IPS DF 6.9 (cell line): ENCODE measurements around the gene IL17RB.

Experiments used
- DNase-seq: peaks from one replicate; pipeline ENCODE4 v3.0.0-alpha.2; 2013; ENCODE audit warnings: low read depth, low spot score
- H3K27ac ChIP-seq: one replicate; pipeline ENCODE4 v1.5.1; 2013; ENCODE audit warnings: low read length, control low read depth
- H3K27me3 ChIP-seq: 2 replicates; pipeline ENCODE4 v1.6.1; 2013; ENCODE audit warnings: mild to moderate bottlenecking, low read length; ENCODE audit not compliant: control insufficient read depth, insufficient read depth
- H3K36me3 ChIP-seq: 2 replicates; pipeline ENCODE4 v1.6.1; 2013; ENCODE audit warnings: low read length; ENCODE audit not compliant: control insufficient read depth, insufficient read depth
- H3K4me1 ChIP-seq: 2 replicates; pipeline ENCODE4 v1.6.1; 2013; ENCODE audit warnings: low read length; ENCODE audit not compliant: control insufficient read depth, insufficient read depth
- H3K4me3 ChIP-seq: 2 replicates; pipeline ENCODE4 v1.5.1; 2013; ENCODE audit warnings: mild to moderate bottlenecking, low read length
- H3K9me3 ChIP-seq: 2 replicates; pipeline ENCODE4 v1.6.1; 2013; ENCODE audit warnings: low read length, inconsistent platforms; ENCODE audit not compliant: control insufficient read depth, insufficient read depth
- WGBS: extraction: QIAGEN DNeasy Blood & Tissue Kit; methylation state at CpG from one replicate; pipeline ENCODE4 v1.1.7; 2013; ENCODE audit warnings: mixed read lengths, missing lambda C conversion rate; ENCODE audit not compliant: insufficient read length, insufficient coverage; 5-methylcytosine and 5-hydroxymethylcytosine counted together

IL17RB gene

DNA sequence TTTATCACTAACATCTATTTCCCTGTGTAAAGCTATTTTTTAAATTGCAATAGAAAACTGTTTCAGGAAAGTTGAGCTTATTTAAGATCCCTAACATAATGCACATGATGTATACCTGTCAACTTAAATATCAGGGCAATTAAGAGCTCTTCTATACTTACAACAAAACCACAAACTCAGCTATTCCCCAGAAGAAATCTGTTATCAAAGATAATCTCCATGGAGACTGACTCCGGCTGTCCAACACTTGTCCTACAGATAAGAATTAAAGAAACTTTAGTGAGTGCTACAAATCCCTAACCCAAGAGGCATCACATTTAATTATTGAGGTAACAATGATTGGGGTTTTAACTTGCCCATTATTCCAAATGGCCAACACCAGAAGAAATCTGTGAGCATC is 41.9 kb downstream of the IL17RB start:
- Histone ChIP-seq H3K9me3 (no peaks in the 10 kb centered on the region), H3K4me3 (no peak overlapping the region), H3K4me1 (no peaks in the 10 kb centered on the region), H3K27me3 (no peaks in the 10 kb centered on the region), H3K27ac (no peak overlapping the region), H3K36me3 (no peaks in the 10 kb centered on the region; the same call in 1 of the 2 replicates)
- no peak for DNase-seq
- no CpG with 5 or more reads among the region's 1 CpG for WGBS

DNA sequence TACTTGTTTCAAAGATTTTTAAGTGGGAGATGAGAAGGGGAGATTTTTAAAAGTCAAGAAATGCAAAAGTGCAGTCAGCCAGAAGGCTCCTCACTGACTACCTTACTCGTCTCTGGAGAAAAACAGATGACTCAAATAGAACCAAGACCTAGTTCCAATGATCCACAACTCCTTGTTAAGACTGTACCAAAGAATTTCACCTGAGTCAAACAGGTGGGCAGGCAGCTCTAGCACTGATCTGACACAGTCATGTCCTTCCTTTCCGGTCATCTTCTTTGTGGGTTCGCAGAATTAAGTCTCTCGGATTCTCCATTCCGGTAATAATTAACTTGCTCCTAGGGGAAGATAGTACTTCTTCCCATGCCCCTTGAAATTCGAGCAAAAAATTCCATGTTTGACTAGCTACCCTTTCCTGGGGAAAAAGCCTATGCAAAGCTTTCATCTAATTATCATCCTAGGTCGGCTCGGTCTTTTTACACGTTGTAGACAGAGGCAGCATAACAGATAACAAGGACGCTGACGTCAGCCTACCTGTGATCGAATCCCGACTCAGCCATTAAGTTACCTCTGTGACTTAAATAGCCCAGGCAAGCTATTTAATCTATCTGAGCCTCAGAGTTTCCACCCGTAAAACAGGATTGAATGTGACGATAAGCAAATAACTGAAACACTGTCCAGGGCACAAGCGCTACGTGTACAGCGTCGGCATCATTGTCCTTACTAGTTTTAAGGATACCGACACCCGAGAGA is 44.5 kb downstream of the IL17RB start:
- no peaks in the 10 kb centered on the region; the same call in 1 of the 2 replicates for H3K36me3 ChIP-seq
- WGBS: no CpG with 5 or more reads among the region's 21 CpGs
- peak overlapping the region; percentile 95 for H3K4me3 ChIP-seq
- H3K4me1 ChIP-seq: no peaks in the 10 kb centered on the region
- DNase-seq: no peak
- H3K27me3 ChIP-seq: no peaks in the 10 kb centered on the region
- no peak overlapping the region for H3K27ac ChIP-seq
- H3K9me3 ChIP-seq: no peaks in the 10 kb centered on the region

DNA sequence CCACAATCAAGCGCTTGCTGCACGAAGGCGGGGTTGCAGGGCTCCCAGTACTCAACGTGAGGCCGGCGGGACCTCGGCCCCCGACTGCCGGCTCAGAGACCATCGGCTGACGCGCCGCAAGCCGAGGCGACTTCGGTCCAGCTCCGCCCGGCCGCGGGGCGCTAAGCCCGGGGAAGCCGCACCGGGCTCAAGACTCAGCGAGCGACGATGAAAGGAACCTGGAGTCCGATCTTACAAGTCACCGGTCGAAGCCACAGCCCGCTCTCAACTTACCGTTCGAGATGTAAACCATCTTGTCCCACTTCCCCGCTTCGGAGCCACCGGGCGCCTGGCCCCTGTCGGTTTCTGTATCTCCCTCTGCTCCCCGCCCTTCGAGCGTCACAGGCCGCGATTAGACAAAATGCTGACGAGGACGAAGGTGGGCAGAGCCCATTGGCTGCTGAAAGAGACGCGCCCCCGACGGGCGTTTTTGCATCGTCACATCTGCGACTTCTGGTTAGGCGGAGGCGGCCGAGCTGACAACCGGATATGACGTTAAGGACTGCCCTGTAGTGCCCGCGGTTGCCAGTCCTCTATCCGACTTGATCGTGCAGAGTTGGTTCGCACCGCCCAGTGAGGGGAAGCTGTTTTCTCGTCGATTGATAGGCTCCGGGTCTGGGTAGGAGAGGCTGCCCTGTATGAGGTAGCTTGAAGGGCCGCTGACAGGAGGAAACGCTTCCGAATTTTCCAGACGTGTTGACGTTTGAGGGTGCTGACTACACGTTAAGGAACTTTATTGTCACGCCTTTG is 45.3 kb downstream of the IL17RB start, which contains the start of gene SELENOK:
TSS of gene SELENOK (minus strand) at position 363 of the 789 bp plus-strand sequence.
- H3K4me1 ChIP-seq: no peaks in the 10 kb centered on the region
- WGBS: no CpG with 5 or more reads among the region's 73 CpGs
- peak within 1 kb of the TSS; percentile 95 for H3K4me3 ChIP-seq
- H3K36me3 ChIP-seq: no peaks in the 10 kb centered on the region; the same call in 1 of the 2 replicates
- H3K27me3 ChIP-seq: no peaks in the 10 kb centered on the region
- H3K9me3 ChIP-seq: no peaks in the 10 kb centered on the region
- DNase-seq: peak; percentile 97
- H3K27ac ChIP-seq: no peak within 1 kb of the TSS

DNA sequence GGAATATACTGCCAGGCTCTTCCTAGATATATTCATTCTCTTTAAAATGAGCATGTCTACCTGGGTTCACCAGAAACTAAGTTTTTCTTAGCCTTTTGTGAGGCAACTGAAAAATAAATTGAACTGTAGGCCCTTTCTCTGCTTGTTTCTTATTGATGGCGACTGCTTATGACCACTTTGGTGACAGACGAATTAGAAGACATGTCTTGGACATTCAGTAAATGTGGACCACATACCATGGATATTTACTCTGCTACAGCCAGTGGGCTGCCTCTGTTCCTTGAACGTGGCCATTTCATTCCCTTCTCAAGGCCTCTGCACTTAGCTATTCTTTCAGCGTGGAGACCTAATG is 45.9 kb downstream of the IL17RB start:
- Histone ChIP-seq H3K4me3 (peak overlapping the region; percentile 31; the same call in 1 of the 2 replicates), H3K27ac (no peak overlapping the region), H3K27me3 (no peaks in the 10 kb centered on the region), H3K9me3 (no peaks in the 10 kb centered on the region), H3K36me3 (no peaks in the 10 kb centered on the region), H3K4me1 (no peaks in the 10 kb centered on the region)
- DNase-seq: no peak
- WGBS: no CpG with 5 or more reads among the region's 4 CpGs

DNA sequence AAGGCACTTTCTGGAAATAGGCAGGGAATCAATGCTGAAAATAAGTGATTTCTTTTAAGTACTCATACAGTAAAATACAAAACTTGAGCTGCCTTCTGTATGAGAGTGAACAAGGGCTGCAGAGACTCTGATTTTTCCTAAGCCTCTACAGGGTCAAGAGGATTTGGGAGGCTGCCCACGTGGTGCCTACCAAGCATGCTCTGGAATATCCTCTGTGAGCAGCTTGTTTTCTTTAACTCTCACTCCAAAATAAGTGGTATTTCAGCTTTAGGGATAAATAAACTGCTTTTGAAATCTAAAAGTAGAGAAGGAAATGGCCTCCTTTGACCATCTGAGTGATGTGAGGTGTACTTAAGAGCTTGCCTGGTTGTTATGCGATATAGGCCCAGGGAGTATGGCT is 53.4 kb downstream of the IL17RB start:
- no peaks in the 10 kb centered on the region for H3K9me3 ChIP-seq
- DNase-seq: no peak

DNA sequence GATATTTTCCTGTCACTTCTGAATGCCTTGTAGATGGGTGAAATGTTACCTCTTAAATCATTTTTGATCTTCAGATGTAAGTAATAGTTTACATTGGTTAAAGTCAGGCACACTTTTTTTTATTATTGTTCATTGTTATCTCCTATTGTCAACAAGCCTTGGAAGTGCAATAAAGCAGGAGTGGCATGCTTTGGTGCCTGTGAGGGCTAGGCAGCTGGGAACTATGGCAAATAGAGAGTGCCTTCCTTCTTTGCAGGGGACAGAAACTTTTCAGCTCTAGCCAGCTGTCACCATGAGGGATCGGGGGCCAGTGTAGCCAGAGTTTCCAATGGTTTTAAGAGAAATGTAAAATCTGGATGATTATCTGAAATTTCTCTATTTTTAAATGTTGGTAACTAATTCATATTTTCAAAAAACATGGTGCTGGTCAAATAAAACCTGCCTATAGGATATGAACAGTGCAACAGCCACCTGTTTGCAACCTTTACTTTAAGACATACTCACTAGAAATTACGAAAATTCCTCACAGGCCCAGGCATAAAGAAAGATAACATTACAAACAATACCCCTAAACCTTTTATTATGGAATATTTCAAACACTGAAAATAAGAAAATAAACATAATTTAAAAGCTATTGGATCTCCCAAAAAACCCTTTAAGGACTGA is 54.4 kb downstream of the IL17RB start:
- H3K27ac ChIP-seq: no peak overlapping the region
- no peaks in the 10 kb centered on the region for H3K27me3 ChIP-seq
- no peaks in the 10 kb centered on the region for H3K9me3 ChIP-seq
- no CpG with 5 or more reads among the region's 2 CpGs for WGBS
- DNase-seq: no peak
- no peak overlapping the region for H3K4me3 ChIP-seq
- no peaks in the 10 kb centered on the region for H3K36me3 ChIP-seq
- H3K4me1 ChIP-seq: no peaks in the 10 kb centered on the region

More for the DNA sequence above, 53.4 kb downstream of the IL17RB start:
- Histone ChIP-seq H3K4me3 (no peak overlapping the region), H3K4me1 (no peaks in the 10 kb centered on the region), H3K27me3 (no peaks in the 10 kb centered on the region), H3K36me3 (no peaks in the 10 kb centered on the region), H3K27ac (no peak overlapping the region)
- WGBS: no CpG with 5 or more reads among the region's 2 CpGs

DNA sequence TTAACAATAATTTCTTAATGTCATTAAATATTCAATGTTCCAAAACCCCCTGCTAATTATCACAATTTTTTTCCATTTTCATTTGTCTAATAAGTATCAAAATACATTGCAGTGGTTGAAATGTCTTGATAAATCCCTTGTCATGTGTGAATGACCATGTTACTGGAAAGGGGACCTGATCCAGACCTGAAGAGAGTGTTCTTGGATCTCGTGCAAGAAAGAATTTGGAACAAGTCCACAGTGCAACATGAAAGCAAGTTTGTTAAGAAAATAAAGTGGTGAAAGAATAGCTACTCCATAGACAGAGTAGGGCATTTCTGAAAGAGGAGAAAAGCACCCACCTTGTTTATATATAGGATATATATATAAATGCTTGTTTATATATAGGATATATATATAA is 55.7 kb downstream of the IL17RB start:
- no peak for DNase-seq
- H3K36me3 ChIP-seq: no peaks in the 10 kb centered on the region
- H3K9me3 ChIP-seq: no peaks in the 10 kb centered on the region
- no peaks in the 10 kb centered on the region for H3K27me3 ChIP-seq
- H3K4me3 ChIP-seq: no peak overlapping the region
- no peak overlapping the region for H3K27ac ChIP-seq
- no CpG with 5 or more reads among the region's 1 CpG for WGBS
- H3K4me1 ChIP-seq: no peaks in the 10 kb centered on the region

DNA sequence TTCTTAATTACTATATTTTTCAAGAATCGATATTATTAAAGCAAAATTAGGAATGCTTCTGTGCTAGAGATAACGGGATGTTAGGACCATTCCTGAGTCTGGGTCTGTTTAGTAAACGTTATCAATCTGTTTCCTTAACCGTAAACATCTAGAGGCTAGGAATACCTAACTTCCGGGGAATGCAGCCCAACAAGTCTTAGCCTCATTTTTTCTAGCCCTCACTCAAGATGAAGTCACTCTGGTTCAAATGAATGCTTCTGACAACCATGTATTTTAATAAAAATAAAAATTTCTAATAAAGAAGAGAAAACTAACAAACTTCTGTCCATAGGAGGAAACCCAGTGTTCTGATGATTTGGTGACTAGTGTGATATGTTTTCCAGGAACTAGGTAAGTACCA is 56.3 kb downstream of the IL17RB start:
- Histone ChIP-seq H3K4me3 (no peak overlapping the region), H3K4me1 (no peaks in the 10 kb centered on the region), H3K9me3 (no peaks in the 10 kb centered on the region), H3K36me3 (no peaks in the 10 kb centered on the region), H3K27ac (no peak overlapping the region), H3K27me3 (no peaks in the 10 kb centered on the region)
- no CpG with 5 or more reads among the region's 5 CpGs for WGBS
- DNase-seq: no peak

DNA sequence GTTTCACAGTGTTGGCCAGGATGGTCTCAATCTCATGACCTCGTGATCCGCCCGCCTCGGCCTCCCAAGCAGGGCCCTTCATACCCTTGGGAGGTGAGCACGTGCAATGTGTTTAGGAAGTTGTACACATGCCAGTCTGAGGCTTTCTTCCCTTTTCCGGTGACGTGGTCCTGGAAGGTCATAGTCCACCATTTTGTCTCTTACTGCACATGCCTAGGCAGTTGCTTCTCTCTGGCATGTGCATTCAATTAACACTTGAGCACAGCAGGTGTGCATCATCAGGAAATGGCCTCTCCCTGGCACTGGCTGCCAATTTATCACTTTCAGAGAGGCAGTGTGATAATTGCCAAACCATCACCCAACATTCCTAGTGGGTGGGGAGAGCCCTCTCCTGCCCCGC is 67.0 kb downstream of the IL17RB start:
- Histone ChIP-seq H3K4me1 (no peaks in the 10 kb centered on the region), H3K36me3 (no peaks in the 10 kb centered on the region), H3K9me3 (no peaks in the 10 kb centered on the region), H3K4me3 (no peak overlapping the region), H3K27ac (no peak overlapping the region), H3K27me3 (no peaks in the 10 kb centered on the region)
- no CpG with 5 or more reads among the region's 8 CpGs for WGBS
- no peak for DNase-seq
